H54 (cell line): ENCODE results near the gene TMEM170A.

Source experiments
- DNase-seq: peaks from one replicate; pipeline ENCODE4 v3.0.0; 2011; ENCODE audit warnings: low spot score, mixed read lengths; ENCODE audit not compliant: insufficient read length
- FAIRE-seq: peaks from 3 replicates; lab custom pipeline; 2011; peaks lifted over from hg19 to GRCh38; lab: Jason Lieb, UNC
- POLR2A ChIP-seq: IDR thresholded peaks from 2 replicates; pipeline ENCODE4 v1.6.1; 2011; ENCODE audit warnings: low read depth, mild to moderate bottlenecking, low read length

TMEM170A gene

GRCh38 chr16:75488322-75488721 lies 23.8 kb upstream of the TMEM170A start:
- FAIRE-seq: no peak

GRCh38 chr16:75486676-75487313 lies 22.3 kb upstream of the TMEM170A start:
- no peak for DNase-seq
- TF ChIP-seq POLR2A: no peak
- FAIRE-seq: no peak

More at GRCh38 chr16:75488322-75488721, 23.8 kb upstream of the TMEM170A start:
- no peak for TF ChIP-seq POLR2A
- no peak for DNase-seq

GRCh38 chr16:75486014-75486675 lies 21.7 kb upstream of the TMEM170A start:
- DNase-seq (no peak), FAIRE-seq (no peak)
- no peak for TF ChIP-seq POLR2A

GRCh38 chr16:75485230-75486013 lies 20.9 kb upstream of the TMEM170A start:
- no peak for FAIRE-seq
- no peak for DNase-seq
- no peak for TF ChIP-seq POLR2A

GRCh38 chr16:75483222-75483621 lies 18.7 kb upstream of the TMEM170A start:
- no peak for TF ChIP-seq POLR2A
- peak; percentile 66 for DNase-seq
- no peak for FAIRE-seq

GRCh38 chr16:75482434-75483205 lies 18.1 kb upstream of the TMEM170A start:
- TF ChIP-seq POLR2A: no peak
- FAIRE-seq (no peak), DNase-seq (no peak)

GRCh38 chr16:75481475-75481874 lies 17.0 kb upstream of the TMEM170A start:
- no peak for TF ChIP-seq POLR2A
- DNase-seq (no peak), FAIRE-seq (no peak)

GRCh38 chr16:75479421-75479990 lies 15.0 kb upstream of the TMEM170A start:
- FAIRE-seq (no peak), DNase-seq (no peak)
- no peak for TF ChIP-seq POLR2A

- DNase-seq (no peak), FAIRE-seq (no peak)
- no peak for TF ChIP-seq POLR2A
Measured at GRCh38 chr16:75478480-75479345, 14.2 kb upstream of the TMEM170A start.

- no peak for DNase-seq
- FAIRE-seq: no peak
- no peak for TF ChIP-seq POLR2A
Measured at GRCh38 chr16:75477680-75478473, 13.4 kb upstream of the TMEM170A start.

GRCh38 chr16:75476817-75477216 lies 12.3 kb upstream of the TMEM170A start:
- DNase-seq (no peak), FAIRE-seq (no peak)

GRCh38 chr16:75475420-75475847 lies 10.9 kb upstream of the TMEM170A start:
- no peak for DNase-seq
- no peak for TF ChIP-seq POLR2A
- no peak for FAIRE-seq

More at GRCh38 chr16:75476817-75477216, 12.3 kb upstream of the TMEM170A start:
- TF ChIP-seq POLR2A: no peak
